ENCODE data around the gene CKAP2.
"Not testable (repeated sequence)": the region's sequence is repeated elsewhere in the genome, so short reads cannot be mapped to it uniquely, and the experiment has no call there.

Gene CKAP2

DNA sequence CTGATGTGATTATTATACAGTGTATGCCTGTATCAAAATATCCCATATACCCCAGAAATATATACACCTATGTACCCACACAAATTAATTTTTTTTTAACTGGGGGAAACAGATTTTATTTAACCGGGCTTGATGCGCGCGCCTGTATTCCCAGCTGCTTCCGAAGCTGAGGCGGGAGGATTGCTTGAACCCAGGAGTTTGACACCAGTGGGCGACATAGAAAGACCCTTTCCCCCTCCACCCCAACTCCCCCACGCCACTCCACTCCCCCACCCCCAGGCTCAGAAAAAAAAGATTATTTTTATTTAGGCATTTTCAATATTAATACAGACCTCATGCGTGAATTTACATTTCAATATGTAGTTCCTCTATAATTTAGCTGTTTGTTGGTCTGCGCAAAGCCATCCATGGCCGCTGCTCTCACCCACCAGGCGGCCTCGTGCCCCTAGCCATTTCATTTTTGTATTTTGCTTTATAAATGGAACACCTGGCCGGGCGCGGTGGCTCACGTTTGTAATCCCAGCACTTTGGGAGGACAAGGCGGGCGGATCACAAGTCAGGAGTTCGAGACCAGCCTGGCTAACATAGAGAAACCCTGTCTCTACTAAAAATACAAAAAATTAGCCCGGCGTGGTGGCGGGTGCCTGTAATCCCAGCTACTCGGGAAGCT, 4.0 kb upstream of the CKAP2 start:
- no peak for DNase-seq

- no peak for DNase-seq
Measured at GRCh38 chr13:52452470-52452869, 2.8 kb upstream of the CKAP2 start.

DNA sequence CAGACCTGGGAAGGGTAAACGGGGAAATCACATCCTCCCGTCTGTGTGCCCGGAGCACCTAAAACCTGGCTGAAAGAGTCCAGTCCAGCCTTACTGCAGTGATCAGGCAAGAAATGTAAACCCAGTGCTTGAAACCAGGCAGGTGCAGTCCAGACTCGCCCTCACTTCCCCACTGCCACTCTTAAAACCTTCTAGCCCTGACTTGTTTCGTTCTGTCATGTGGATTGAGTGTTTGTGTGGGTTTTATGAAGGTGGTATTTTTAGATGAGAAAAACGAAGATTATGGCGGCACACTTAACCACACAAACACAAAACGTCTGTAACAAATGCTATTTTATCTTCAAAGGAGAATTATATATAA, 839 bp upstream of the CKAP2 start:
- peak; percentile 52 for DNase-seq

DNA sequence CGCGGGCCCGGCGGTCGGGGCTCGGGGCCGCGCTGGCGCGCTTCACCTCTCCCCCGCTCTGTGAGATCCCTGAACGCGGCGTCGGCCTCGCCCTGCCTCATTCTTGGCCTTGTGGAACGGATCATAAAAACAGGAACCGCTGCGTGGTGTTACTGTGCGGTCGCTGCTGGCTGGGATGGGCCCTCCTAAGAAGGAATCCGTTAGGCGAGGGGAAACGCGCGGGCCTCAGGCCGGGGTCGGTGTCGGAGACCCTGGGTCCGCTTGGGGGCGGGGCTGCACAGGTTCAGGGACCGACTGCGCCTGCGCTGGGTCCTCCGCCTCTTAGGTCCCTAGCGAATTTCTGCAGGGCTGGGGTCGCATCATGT, 381 bp downstream of the CKAP2 start:
- DNase-seq = peak; percentile 76

GRCh38 chr13:52459668-52460067, 4.4 kb downstream of the CKAP2 start:
- no peak for DNase-seq

DNA sequence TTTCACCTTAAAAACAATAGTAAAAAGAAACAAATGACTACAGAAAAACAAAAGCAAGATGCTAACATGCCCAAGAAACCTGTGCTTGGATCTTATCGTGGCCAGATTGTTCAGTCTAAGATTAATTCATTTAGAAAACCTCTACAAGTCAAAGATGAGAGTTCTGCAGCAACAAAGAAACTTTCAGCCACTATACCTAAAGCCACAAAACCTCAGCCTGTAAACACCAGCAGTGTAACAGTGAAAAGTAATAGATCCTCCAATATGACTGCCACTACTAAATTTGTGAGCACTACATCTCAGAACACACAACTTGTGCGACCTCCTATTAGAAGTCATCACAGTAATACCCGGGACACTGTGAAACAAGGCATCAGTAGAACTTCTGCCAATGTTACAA, 6.0 kb downstream of the CKAP2 start:
- no peak for DNase-seq

DNA sequence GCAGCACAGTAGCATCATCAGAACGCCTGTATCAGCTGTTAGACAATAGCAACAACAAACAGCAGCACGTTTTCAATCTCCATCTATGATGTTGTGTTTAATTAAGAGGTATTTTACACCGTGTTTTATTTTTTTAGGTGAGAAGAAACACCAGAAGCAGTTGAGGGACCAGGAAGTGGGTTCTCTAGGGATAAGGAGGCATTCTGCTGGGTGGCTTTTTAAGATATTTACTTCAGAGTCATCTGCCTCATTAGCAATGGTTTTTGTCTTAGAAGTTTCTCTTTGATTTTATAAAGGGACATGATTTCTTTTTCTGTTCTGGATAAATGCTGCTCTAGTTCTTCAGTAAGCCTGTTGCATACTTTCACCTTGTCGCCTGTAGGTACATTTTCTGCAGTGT, 8.2 kb downstream of the CKAP2 start:
- no peak for DNase-seq

GRCh38 chr13:52468487-52468886, 13.2 kb downstream of the CKAP2 start:
- not testable (repeated sequence) for DNase-seq

DNA sequence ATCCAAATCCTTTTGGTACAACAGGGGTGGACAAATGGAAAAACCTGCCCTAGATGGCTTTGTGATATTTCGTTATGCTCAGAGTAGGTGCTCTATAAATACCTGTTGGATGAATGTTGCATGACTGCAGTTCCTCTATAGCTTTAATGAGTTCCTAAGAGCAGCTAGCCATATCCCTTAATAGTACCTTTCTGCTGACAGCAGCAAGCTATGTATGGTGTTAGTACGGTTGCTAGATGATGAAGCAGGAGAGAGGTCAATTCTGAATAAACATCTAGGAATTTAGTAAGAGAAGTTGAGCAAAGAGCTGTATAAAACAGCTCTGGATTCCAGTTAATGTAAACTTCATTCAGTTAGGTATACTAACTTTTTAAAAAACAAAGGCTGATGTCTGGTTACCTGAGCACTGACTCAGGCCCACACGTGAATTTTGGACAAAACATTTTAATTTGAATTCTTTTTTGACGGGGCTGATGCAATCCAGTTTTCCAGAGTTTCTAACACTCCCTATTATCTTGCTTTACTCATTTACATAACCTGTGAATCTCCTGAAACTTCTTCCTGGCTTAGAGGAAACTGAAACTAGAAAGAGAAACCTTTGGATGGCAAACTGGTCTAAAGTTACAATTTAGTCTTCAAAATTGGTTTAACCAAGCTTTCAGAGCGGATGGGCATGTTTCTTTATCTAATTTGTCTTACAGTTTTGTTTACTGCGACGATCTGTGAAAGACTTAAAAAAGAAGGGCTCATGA, 25.6 kb downstream of the CKAP2 start:
- not testable (repeated sequence) for DNase-seq

DNA sequence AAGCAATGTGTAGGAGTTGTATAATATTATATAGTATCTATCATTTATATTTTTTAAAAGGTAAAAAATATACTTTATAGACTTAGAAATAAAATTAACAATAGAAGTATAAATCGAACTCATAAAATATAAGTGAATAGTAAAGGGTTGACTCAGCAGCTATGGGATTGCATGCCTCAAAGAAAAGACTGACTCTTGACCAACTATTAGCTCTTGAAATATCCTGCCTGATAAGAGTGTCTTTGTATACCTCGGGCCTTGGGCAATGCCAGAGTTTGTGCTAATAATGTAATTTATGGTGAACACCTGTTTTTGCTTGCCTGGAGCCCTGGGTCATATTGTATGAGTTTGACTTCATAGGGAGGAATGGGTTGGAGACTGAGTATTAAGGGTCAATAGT, 31.8 kb downstream of the CKAP2 start:
- not testable (repeated sequence) for DNase-seq

GRCh38 chr13:52488763-52489162, 33.5 kb downstream of the CKAP2 start:
- not testable (repeated sequence) for DNase-seq

GRCh38 chr13:52491015-52491414, 35.7 kb downstream of the CKAP2 start:
- not testable (repeated sequence) for DNase-seq

GRCh38 chr13:52494241-52494640, 39.0 kb downstream of the CKAP2 start:
- DNase-seq = not testable (repeated sequence)

DNA sequence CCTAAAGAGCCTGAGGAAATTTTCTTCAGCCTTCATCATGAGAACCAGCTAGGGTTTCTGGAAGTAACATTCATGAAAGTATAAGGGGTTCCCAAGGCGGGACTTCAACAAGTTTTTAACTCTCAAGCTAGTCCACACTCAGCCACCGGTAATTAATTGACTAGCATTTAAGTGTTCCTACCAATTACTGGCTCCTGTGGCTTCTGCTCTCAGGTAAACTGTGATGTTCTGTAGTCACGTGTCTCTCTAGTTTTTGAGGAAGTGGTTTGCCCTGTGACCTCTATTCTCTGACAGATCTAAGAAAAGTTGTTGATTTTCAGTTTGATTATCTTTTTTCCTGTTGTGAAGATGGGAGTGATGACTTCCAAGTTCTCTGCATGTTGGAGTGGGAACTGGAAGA, 42.7 kb downstream of the CKAP2 start:
- DNase-seq = peak; percentile 14

GRCh38 chr13:52502277-52502676, 47.0 kb downstream of the CKAP2 start:
- not testable (repeated sequence) for DNase-seq

- DNase-seq = not testable (repeated sequence)
Measured at GRCh38 chr13:52505843-52506242, 50.6 kb downstream of the CKAP2 start.

- DNase-seq = not testable (repeated sequence)
Measured at GRCh38 chr13:52509532-52509931, 54.3 kb downstream of the CKAP2 start.

GRCh38 chr13:52510221-52510797, 55.0 kb downstream of the CKAP2 start:
- not testable (repeated sequence) for DNase-seq

- DNase-seq = not testable (repeated sequence)
Measured at GRCh38 chr13:52511598-52511997, 56.3 kb downstream of the CKAP2 start.

DNA sequence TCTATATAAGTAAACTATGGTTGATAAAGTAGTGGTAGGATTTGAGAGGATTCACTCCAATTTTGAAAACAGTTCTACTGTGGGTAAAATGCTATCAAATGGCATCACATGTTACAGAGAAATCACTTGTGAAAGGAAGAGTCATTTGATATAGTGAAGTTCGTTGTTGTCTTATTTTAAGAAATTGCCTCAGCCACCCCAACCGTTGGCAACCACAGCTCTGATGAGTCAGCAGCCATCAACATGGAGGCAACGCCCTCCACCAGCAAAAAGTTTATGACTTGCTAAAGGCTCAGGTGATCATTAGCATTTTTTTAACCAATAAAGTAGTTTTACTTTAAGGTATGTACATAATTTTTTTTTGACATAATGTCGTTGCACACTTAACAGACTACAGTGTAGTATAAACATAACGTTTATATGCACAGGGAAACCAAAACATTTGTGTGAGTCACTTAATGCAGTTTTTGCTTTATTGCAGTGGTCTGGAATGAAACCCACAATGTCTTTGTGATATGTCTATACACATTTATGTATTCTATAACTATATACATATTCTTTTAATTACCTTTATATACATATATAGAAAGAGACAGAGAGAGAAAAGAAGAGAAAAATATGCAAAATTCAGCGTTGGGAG, 58.8 kb downstream of the CKAP2 start:
- DNase-seq = peak; percentile 33

GRCh38 chr13:52523323-52523722, 68.0 kb downstream of the CKAP2 start:
- not testable (repeated sequence) for DNase-seq

Measured in CD4-positive, alpha-beta T cell treated with Interleukin-17A for 1 hour (primary cell).